ENCODE measurements around the gene ACOD1.

GRCh38 chr13:77002590-77003190 is 54.4 kb downstream of the ACOD1 start:
- TF ChIP-seq, protein P1, sequence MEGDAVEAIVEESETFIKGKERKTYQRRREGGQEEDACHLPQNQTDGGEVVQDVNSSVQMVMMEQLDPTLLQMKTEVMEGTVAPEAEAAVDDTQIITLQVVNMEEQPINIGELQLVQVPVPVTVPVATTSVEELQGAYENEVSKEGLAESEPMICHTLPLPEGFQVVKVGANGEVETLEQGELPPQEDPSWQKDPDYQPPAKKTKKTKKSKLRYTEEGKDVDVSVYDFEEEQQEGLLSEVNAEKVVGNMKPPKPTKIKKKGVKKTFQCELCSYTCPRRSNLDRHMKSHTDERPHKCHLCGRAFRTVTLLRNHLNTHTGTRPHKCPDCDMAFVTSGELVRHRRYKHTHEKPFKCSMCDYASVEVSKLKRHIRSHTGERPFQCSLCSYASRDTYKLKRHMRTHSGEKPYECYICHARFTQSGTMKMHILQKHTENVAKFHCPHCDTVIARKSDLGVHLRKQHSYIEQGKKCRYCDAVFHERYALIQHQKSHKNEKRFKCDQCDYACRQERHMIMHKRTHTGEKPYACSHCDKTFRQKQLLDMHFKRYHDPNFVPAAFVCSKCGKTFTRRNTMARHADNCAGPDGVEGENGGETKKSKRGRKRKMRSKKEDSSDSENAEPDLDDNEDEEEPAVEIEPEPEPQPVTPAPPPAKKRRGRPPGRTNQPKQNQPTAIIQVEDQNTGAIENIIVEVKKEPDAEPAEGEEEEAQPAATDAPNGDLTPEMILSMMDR (optimal IDR thresholded peaks at IDR 0.05 in 1 of 3, IDR thresholded peaks at IDR 0.05 in 1 of 3, conservative IDR thresholded peaks at IDR 0.05 in 1 of 3; ENCODE audit: extremely low read depth in 1 of 3, insufficient read depth in 2 of 3, low read length in 3 of 3): peak in 2 of 3 experiments; percentile 63 to 68
- no peak for TF ChIP-seq EZH2 (IDR thresholded peaks at IDR 0.05; ENCODE audit: low read length)

All from keratinocyte (primary cell).